ENCODE measurements around the gene MCM5. TPM values are rescaled to one million over a fixed set of nuclear protein-coding genes. Genes with fewer than 3 reads are reported as not detected.

MCM5 gene
- total RNA-seq, 3 donors from 2014 or later (not counting 1 experiment from before 2014, with no cell fraction given) = 59.3 to 73.8 (median 61.5) TPM

- H3K9me3 ChIP-seq (ENCODE audit: control insufficient read depth, insufficient read depth, low read length) = no peaks in the 10 kb centered on the region
- no peak overlapping the region for H3K4me3 Mint-ChIP-seq
- intact Hi-C loops (cut with micrococcal nuclease) = no loop called here
- ATAC-seq = no peak
- TF ChIP-seq CTCF (IDR thresholded peaks at IDR 0.05) = no peak
- H3K36me3 ChIP-seq (ENCODE audit: control insufficient read depth, insufficient read depth, low read length) = no peaks in the 10 kb centered on the region
- H3K27me3 ChIP-seq (ENCODE audit: control insufficient read depth, insufficient read depth, low read length) = no peaks in the 10 kb centered on the region
- no peak for DNase-seq
- H3K27ac Mint-ChIP-seq = no peak overlapping the region
- H3K27ac ChIP-seq (ENCODE audit: low read length) = no peak overlapping the region
- H3K4me1 Mint-ChIP-seq = peaks cover 5 to 14% of the 10 kb centered on the region in 2 donors
- H3K4me3 ChIP-seq (ENCODE audit: low read length) = no peak overlapping the region
- H3K36me3 Mint-ChIP-seq = no peaks in the 10 kb centered on the region
- 84% methylated on average over 6 of the region's 6 CpGs for WGBS (ENCODE audit: insufficient coverage)
- peaks cover 9% of the 10 kb centered on the region for H3K4me1 ChIP-seq (ENCODE audit: control insufficient read depth, insufficient read depth, low read length)
- no peaks in the 10 kb centered on the region for H3K27me3 Mint-ChIP-seq (ENCODE audit: low read depth in 2 of 2)
- H3K9me3 Mint-ChIP-seq = peaks cover 0 to 2% of the 10 kb centered on the region in 2 donors
These were observed 43.4 kb downstream of the MCM5 start for GRCh38 chr22:35443338-35443737.

GRCh38 chr22:35443790-35444684 lies 44.1 kb downstream of the MCM5 start:
- H3K27me3 Mint-ChIP-seq (ENCODE audit: low read depth in 2 of 2) = no peaks in the 10 kb centered on the region

GRCh38 chr22:35444685-35445399 lies 44.9 kb downstream of the MCM5 start:
- no peak for ATAC-seq
- Histone ChIP-seq H3K27ac (ENCODE audit: low read length) (no peak overlapping the region), H3K36me3 (ENCODE audit: control insufficient read depth, insufficient read depth, low read length) (no peaks in the 10 kb centered on the region), H3K9me3 (ENCODE audit: control insufficient read depth, insufficient read depth, low read length) (no peaks in the 10 kb centered on the region), H3K4me1 (ENCODE audit: control insufficient read depth, insufficient read depth, low read length) (peaks cover 10% of the 10 kb centered on the region), H3K4me3 (ENCODE audit: low read length) (no peak overlapping the region), H3K27me3 (ENCODE audit: control insufficient read depth, insufficient read depth, low read length) (no peaks in the 10 kb centered on the region)
- Mint-ChIP-seq H3K27me3 (ENCODE audit: low read depth in 2 of 2) (no peaks in the 10 kb centered on the region), H3K27ac (no peak overlapping the region), H3K4me1 (peaks cover 5 to 20% of the 10 kb centered on the region in 2 donors), H3K36me3 (no peaks in the 10 kb centered on the region), H3K9me3 (no peaks in the 10 kb centered on the region), H3K4me3 (no peak overlapping the region)
- WGBS (ENCODE audit: insufficient coverage) = 97% methylated on average over 12 of the region's 13 CpGs
- intact Hi-C loops (cut with micrococcal nuclease) = no loop called here
- DNase-seq = no peak
- TF ChIP-seq CTCF (IDR thresholded peaks at IDR 0.05) = no peak

More at GRCh38 chr22:35443790-35444684, 44.1 kb downstream of the MCM5 start:
- no peak for DNase-seq
- TF ChIP-seq CTCF (IDR thresholded peaks at IDR 0.05) = no peak
- no peak overlapping the region for H3K4me3 ChIP-seq (ENCODE audit: low read length)
- H3K27me3 ChIP-seq (ENCODE audit: control insufficient read depth, insufficient read depth, low read length) = no peaks in the 10 kb centered on the region
- H3K27ac ChIP-seq (ENCODE audit: low read length) = no peak overlapping the region
- intact Hi-C loops (cut with micrococcal nuclease) = no loop called here
- H3K4me3 Mint-ChIP-seq = no peak overlapping the region
- peaks cover 10% of the 10 kb centered on the region for H3K4me1 ChIP-seq (ENCODE audit: control insufficient read depth, insufficient read depth, low read length)
- peaks cover 0 to 1% of the 10 kb centered on the region in 2 donors for H3K9me3 Mint-ChIP-seq
- H3K9me3 ChIP-seq (ENCODE audit: control insufficient read depth, insufficient read depth, low read length) = no peaks in the 10 kb centered on the region
- ATAC-seq = no peak
- H3K36me3 Mint-ChIP-seq = no peaks in the 10 kb centered on the region
- peaks cover 5 to 20% of the 10 kb centered on the region in 2 donors for H3K4me1 Mint-ChIP-seq
- H3K36me3 ChIP-seq (ENCODE audit: control insufficient read depth, insufficient read depth, low read length) = no peaks in the 10 kb centered on the region
- 75% methylated on average over 11 of the region's 11 CpGs for WGBS (ENCODE audit: insufficient coverage)
- H3K27ac Mint-ChIP-seq = peak overlapping the region in 1 of 2 donors; percentile 48
